PC-9 (cell line): ENCODE measurements around the gene TMEM131L. TPM values are rescaled to one million over a fixed set of nuclear protein-coding genes. Genes with fewer than 3 reads are reported as not detected.

Experiments used
- BruUV-seq: library from RNA; stranded (reverse); fragments of 400-500 nt; replicated peaks from 2 replicates; lab custom pipeline; 2021; lab: Mats Ljungman, UMichigan
- CTCF ChIA-PET: fragments of 300-600 bp; sonication (Branson Sonifier 250); formaldehyde crosslinking; loops from one replicate; lab custom pipeline; 2022; ENCODE audit warnings: antibody characterized with exemption; lab: Charles Lee
- POLR2A ChIA-PET: fragments of 300-600 bp; sonication (Branson Sonifier 250); formaldehyde crosslinking; loops from one replicate; lab custom pipeline; 2022; ENCODE audit warnings: antibody characterized with exemption; ENCODE audit not compliant: unreplicated experiment; lab: Charles Lee
- DNase-seq, 2 experiments: peaks; one replicate each; pipeline versions ENCODE4 v3.0.0 to v3.0.0-alpha.2; 2015 to 2022; ENCODE audit warnings: mixed read lengths in 1 of 2
- H2AFZ ChIP-seq: fragments of 200-600 bp; sonication (generic); 2 replicates; pipeline ENCODE4 v1.8.1; 2017; ENCODE audit warnings: antibody characterized with exemption
- H3F3A ChIP-seq: fragments of 200-600 bp; sonication (generic); 2 replicates; pipeline ENCODE4 v1.8.1; 2017; ENCODE audit warnings: antibody characterized with exemption, mild to moderate bottlenecking, low read depth; ENCODE audit not compliant: insufficient read depth
- H3K27ac ChIP-seq: fragments of 200-600 bp; sonication (generic); 2 replicates; pipeline ENCODE4 v1.6.1; 2016; ENCODE audit warnings: mixed run types
- H3K27me3 ChIP-seq: fragments of 200-600 bp; sonication (generic); 2 replicates; pipeline ENCODE4 v1.6.1; 2016; ENCODE audit warnings: low read depth, mixed run types; ENCODE audit not compliant: insufficient read depth
- H3K36me3 ChIP-seq: fragments of 200-600 bp; sonication (generic); 2 replicates; pipeline ENCODE4 v1.6.1; 2016; ENCODE audit warnings: low read depth, mixed run types
- H3K4me1 ChIP-seq: fragments of 200-600 bp; sonication (generic); replicated peaks from 2 replicates; pipeline ENCODE4 v1.6.1; 2016; ENCODE audit warnings: mixed run types; ENCODE audit not compliant: insufficient read depth
- H3K4me2 ChIP-seq: fragments of 200-600 bp; sonication (generic); 2 replicates; pipeline ENCODE4 v1.6.1; 2017; ENCODE audit warnings: mixed run types
- H3K4me3 ChIP-seq: fragments of 200-600 bp; sonication (generic); 2 replicates; pipeline ENCODE4 v1.6.1; 2016; ENCODE audit warnings: mixed run types
- H3K79me2 ChIP-seq: fragments of 200-600 bp; sonication (generic); 2 replicates; pipeline ENCODE4 v1.6.1; 2017; ENCODE audit warnings: low read depth, mixed run types
- H3K9me2 ChIP-seq: fragments of 200-600 bp; sonication (generic); 2 replicates; pipeline ENCODE4 v1.8.1; 2017; ENCODE audit warnings: mild to moderate bottlenecking; ENCODE audit not compliant: insufficient read depth
- H3K9me3 ChIP-seq: fragments of 200-600 bp; sonication (generic); 2 replicates; pipeline ENCODE4 v1.8.1; 2016; ENCODE audit warnings: low read depth; ENCODE audit not compliant: insufficient read depth
- H4K20me1 ChIP-seq: fragments of 200-600 bp; sonication (generic); 2 replicates; pipeline ENCODE4 v1.8.1; 2017; ENCODE audit not compliant: insufficient read depth
- EZH2 ChIP-seq: fragments of 200-600 bp; sonication (generic); IDR thresholded peaks from 2 replicates; pipeline ENCODE4 v1.8.0; 2017; ENCODE audit warnings: antibody characterized with exemption, low read depth
- intact Hi-C: fragments of 100-400 bp; cut with micrococcal nuclease; formaldehyde crosslinking; loops from one replicate; pipeline ENCODE4 v1.10.0; 2022; ENCODE audit not compliant: unreplicated experiment
- total RNA-seq: library from RNA; stranded (reverse); gene quantifications from 2 replicates; pipeline ENCODE4 v1.2.3, GENCODE V29; 2021
- TF ChIP-seq, protein P1 (sequence below): fragments of 200-600 bp; sonication (generic); conservative IDR thresholded peaks from 2 replicates; pipeline ENCODE4 v1.6.1; 2017; ENCODE audit warnings: mixed run types, antibody characterized with exemption, mild to moderate bottlenecking, moderate library complexity

Gene TMEM131L
- total RNA-seq, 1 experiment from 2014 or later = 3.8 TPM

DNA sequence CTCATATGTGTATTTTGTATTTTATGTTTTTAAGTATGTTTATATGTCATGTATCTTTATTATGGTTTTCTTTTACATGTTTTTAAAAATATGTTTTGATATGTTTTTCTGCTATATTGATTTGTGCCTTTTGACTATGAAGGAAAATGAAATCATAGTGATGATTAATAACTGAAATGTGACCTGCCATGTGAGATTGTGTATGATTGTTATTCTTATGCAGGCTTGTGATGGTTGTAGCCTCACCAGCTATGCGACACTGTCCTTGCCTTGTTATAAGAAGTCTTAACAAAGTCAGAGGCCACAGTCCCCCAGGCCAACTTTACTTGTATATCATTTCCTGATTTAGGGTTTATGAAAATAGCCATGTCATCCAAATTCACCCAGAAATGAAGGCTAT lies 83.2 kb downstream of the TMEM131L start:
- ChIA-PET POLR2A (no interaction called here), CTCF (no interaction called here)
- H2AFZ ChIP-seq = no peak overlapping the region
- no peaks in the 10 kb centered on the region for H3K27me3 ChIP-seq
- no peaks in the 10 kb centered on the region for H3F3A ChIP-seq
- TF ChIP-seq, protein P1, sequence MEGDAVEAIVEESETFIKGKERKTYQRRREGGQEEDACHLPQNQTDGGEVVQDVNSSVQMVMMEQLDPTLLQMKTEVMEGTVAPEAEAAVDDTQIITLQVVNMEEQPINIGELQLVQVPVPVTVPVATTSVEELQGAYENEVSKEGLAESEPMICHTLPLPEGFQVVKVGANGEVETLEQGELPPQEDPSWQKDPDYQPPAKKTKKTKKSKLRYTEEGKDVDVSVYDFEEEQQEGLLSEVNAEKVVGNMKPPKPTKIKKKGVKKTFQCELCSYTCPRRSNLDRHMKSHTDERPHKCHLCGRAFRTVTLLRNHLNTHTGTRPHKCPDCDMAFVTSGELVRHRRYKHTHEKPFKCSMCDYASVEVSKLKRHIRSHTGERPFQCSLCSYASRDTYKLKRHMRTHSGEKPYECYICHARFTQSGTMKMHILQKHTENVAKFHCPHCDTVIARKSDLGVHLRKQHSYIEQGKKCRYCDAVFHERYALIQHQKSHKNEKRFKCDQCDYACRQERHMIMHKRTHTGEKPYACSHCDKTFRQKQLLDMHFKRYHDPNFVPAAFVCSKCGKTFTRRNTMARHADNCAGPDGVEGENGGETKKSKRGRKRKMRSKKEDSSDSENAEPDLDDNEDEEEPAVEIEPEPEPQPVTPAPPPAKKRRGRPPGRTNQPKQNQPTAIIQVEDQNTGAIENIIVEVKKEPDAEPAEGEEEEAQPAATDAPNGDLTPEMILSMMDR = no peak
- TF ChIP-seq EZH2 = no peak
- H4K20me1 ChIP-seq = no peaks in the 10 kb centered on the region
- H3K9me3 ChIP-seq = no peaks in the 10 kb centered on the region
- no peaks in the 10 kb centered on the region for H3K4me1 ChIP-seq
- DNase-seq = no peak
- no peak overlapping the region for H3K4me2 ChIP-seq
- H3K4me3 ChIP-seq = no peak overlapping the region
- H3K27ac ChIP-seq = no peak overlapping the region
- BruUV-seq = no TSS peak
- intact Hi-C loops = no loop called here
- no peaks in the 10 kb centered on the region for H3K79me2 ChIP-seq
- no peaks in the 10 kb centered on the region for H3K9me2 ChIP-seq
- no peaks in the 10 kb centered on the region for H3K36me3 ChIP-seq

DNA sequence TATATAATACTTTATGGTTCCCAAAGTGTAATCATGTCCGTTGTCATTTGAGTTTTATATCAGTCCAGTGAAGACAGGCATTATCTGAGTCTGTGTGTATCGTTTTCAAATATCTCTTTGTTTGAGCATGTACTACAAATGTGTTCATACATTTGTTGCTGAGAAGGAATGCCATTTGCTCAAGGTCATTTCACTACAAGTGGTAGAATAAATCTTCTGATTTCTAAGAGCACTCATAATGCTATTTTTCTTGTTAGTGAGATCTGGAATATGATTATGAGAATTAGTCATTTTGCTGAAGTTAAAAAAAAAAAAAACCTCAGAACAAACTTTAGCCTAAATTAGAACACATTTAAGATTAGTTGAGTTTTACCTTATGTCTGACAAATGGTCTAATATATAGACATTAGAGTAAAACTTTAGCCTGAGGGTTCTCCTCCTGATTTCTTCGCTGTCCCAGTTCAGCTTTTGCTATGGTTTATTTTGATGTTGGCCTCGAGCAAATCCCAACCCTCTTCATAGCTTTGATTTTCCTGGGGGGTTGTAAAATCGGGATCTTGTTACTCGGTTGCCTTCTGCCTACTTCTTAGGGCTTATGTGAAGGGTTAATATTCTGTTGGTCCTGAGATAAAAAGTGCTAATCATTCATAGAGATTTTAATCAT lies 87.1 kb downstream of the TMEM131L start:
- Histone ChIP-seq H3K4me2 (no peak overlapping the region), H3K4me3 (no peak overlapping the region), H3K4me1 (no peaks in the 10 kb centered on the region), H3F3A (no peaks in the 10 kb centered on the region), H3K9me3 (no peaks in the 10 kb centered on the region), H3K79me2 (no peaks in the 10 kb centered on the region), H2AFZ (no peak overlapping the region), H4K20me1 (no peaks in the 10 kb centered on the region), H3K9me2 (no peaks in the 10 kb centered on the region), H3K27me3 (no peaks in the 10 kb centered on the region), H3K27ac (no peak overlapping the region), H3K36me3 (no peaks in the 10 kb centered on the region)
- POLR2A ChIA-PET = no interaction called here
- BruUV-seq = no TSS peak
- DNase-seq = no peak
- TF ChIP-seq, protein P1 = no peak
- TF ChIP-seq EZH2 = no peak
- CTCF ChIA-PET = no interaction called here
- intact Hi-C loops = no loop called here

DNA sequence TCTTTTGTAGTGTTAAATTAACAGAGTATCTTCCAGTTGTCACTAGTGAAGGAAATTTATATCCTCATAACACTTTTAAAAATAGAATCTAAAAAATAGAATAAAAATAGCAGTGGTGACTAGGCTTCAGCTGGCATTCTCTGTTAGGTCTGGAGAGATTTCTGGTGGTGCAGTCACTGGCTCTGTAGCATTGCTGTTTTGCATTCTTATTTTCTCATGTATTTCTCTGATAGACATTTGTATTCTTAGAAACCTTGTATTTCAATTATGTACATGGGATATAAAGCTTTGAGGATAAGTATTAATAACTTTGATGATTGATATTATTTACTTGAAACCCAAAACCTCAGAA lies 87.6 kb downstream of the TMEM131L start:
- no peaks in the 10 kb centered on the region for H3F3A ChIP-seq
- no peak overlapping the region for H3K27ac ChIP-seq
- no peak overlapping the region for H2AFZ ChIP-seq
- H4K20me1 ChIP-seq = no peaks in the 10 kb centered on the region
- no peak for DNase-seq
- H3K36me3 ChIP-seq = no peaks in the 10 kb centered on the region
- H3K4me3 ChIP-seq = no peak overlapping the region
- H3K4me1 ChIP-seq = no peaks in the 10 kb centered on the region
- intact Hi-C loops = no loop called here
- TF ChIP-seq EZH2 = no peak
- TF ChIP-seq, protein P1 = no peak
- POLR2A ChIA-PET = no interaction called here
- no peak overlapping the region for H3K4me2 ChIP-seq
- no TSS peak for BruUV-seq
- H3K27me3 ChIP-seq = no peaks in the 10 kb centered on the region
- H3K79me2 ChIP-seq = no peaks in the 10 kb centered on the region
- CTCF ChIA-PET = interaction anchor here (0.5 kb wide), 1 partner anchor 87 kb away, joined by 3 read pairs; no protein-coding TSS in a partner anchor
- no peaks in the 10 kb centered on the region for H3K9me3 ChIP-seq
- H3K9me2 ChIP-seq = no peaks in the 10 kb centered on the region
